ENCODE results near the gene SORCS2.

- TF ChIP-seq SP2 (IDR thresholded peaks at IDR 0.05; ENCODE audit: low read length) (no peak), CTCF (IDR thresholded peaks at IDR 0.05; ENCODE audit: control extremely low read depth in 1 of 3, insufficient read depth in 1 of 3, low read depth in 1 of 3, low read length in 3 of 3) (no peak), ZNF274 (IDR thresholded peaks at IDR 0.05; ENCODE audit: borderline replicate concordance, extremely low read depth, low read length) (no peak), SIN3A (conservative IDR thresholded peaks at IDR 0.05 in 1 of 2, IDR thresholded peaks at IDR 0.05 in 1 of 2; ENCODE audit: low read depth in 1 of 2, low read length in 2 of 2) (no peak), EP300 (IDR thresholded peaks at IDR 0.05; ENCODE audit: borderline replicate concordance in 1 of 2, low read depth in 2 of 2, low read length in 2 of 2) (no peak), POLR2AphosphoS5 (IDR thresholded peaks at IDR 0.05; ENCODE audit: low read depth, low read length) (no peak), CBX5 (IDR thresholded peaks at IDR 0.05; ENCODE audit: low read depth, low read length) (no peak), JUND (IDR thresholded peaks at IDR 0.05; ENCODE audit: low read length) (no peak), POLR2A (IDR thresholded peaks at IDR 0.05; ENCODE audit: control extremely low read depth in 1 of 2, low read depth in 2 of 2, low read length in 2 of 2) (no peak), SRF (IDR thresholded peaks at IDR 0.05; ENCODE audit: low read depth, low read length) (no peak), EZH2 (IDR thresholded peaks at IDR 0.05; ENCODE audit: low read depth, low read length, severe bottlenecking) (no peak), ATF2 (IDR thresholded peaks at IDR 0.05; ENCODE audit: low read length) (no peak)
Observed at GRCh38 chr4:7641712-7642111, 449.4 kb downstream of the SORCS2 start.
